ENCODE results near the gene KLF4. TPM values are rescaled to one million over a fixed set of nuclear protein-coding genes. Genes with fewer than 3 reads are reported as not detected.

The KLF4 gene
- under 1 TPM; 0.31 to 0.37 TPM for total RNA-seq
- not detected for polyA plus RNA-seq

DNA sequence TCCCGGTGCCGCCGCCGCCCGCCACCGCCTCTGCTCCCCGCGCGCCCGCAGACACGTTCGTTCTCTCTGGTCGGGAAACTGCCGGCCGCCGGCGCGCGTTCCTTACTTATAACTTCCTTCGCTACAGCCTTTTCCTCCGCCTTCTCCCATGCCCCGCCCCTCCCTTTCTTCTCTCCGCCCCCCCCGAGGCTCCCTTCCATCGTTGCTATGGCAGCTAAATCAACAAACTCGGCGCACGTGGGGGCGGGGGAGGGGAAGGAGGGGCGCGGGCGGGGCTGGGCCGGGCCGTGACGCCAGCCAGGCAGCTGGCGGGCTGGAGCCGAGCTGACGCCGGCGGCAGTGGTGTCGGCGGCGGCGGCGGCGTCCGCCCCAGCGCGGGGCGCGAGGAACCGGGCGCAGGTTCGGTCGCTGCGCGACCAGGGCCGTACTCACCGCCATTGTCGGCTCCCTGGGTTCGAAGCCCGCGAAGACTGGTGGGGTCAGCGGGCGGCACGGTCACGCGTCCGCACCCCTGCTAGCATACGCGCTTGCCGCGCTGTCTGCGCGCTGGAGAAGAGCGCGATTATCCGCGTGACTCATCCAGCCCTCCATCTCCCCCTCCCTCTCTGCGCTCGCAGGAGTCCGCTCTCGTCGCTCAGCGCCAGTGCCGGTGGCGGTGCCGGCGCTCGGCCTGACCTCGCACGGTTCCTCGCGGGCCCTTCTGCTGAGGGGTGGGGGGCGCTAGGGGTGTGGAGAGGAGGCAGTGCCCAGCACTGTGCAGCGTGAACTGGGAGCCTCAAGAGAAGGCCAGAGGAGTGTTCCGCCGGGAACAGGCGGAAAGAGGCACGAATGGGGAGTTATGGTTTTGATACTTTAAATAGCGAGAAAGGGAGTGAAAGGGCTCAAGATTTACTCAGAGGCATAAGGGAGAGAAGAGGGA lies at the start of gene KLF4:
Gene KLF4 (minus strand): TSS at position 83 of the 919 bp plus-strand sequence. CDS start 597 bp downstream, outside the sequence.
- H3K9me3 Mint-ChIP-seq: peaks cover 0 to 7% (median 2%) of the 10 kb centered on the region in 5 donors
- no peak within 1 kb of the TSS for H3K4me3 ChIP-seq (ENCODE audit: low read length)
- DNase-seq: peak in 3 of 5 donors; percentile 16 to 64 (median 30)
- H3K27ac ChIP-seq (ENCODE audit: low read depth, low read length): no peak within 1 kb of the TSS
- H3K27me3 Mint-ChIP-seq: peaks cover 57 to 63% of the 10 kb centered on the region in 2 donors
- H3K36me3 Mint-ChIP-seq: no peaks in the 10 kb centered on the region
- ChIA-PET CTCF (no interaction called here), POLR2A (no interaction called here)
- peak within 1 kb of the TSS in 6 of 7 donors; percentile 51 to 72 (median 64) for H3K4me3 Mint-ChIP-seq
- H3K4me1 ChIP-seq (ENCODE audit: insufficient read depth, low read length): no peaks in the 10 kb centered on the region
- H3K9me3 ChIP-seq (ENCODE audit: low read length): no peaks in the 10 kb centered on the region
- H3K36me3 ChIP-seq (ENCODE audit: insufficient read depth, low read length): no peaks in the 10 kb centered on the region
- H3K27me3 ChIP-seq (ENCODE audit: insufficient read depth, low read length, poor library complexity, severe bottlenecking): peaks cover 12% of the 10 kb centered on the region
- H3K27ac Mint-ChIP-seq: peak within 1 kb of the TSS in 2 of 8 donors; percentile 20 to 54
- peaks cover 14 to 21% (median 15%) of the 10 kb centered on the region in 3 donors for H3K4me1 Mint-ChIP-seq

DNA sequence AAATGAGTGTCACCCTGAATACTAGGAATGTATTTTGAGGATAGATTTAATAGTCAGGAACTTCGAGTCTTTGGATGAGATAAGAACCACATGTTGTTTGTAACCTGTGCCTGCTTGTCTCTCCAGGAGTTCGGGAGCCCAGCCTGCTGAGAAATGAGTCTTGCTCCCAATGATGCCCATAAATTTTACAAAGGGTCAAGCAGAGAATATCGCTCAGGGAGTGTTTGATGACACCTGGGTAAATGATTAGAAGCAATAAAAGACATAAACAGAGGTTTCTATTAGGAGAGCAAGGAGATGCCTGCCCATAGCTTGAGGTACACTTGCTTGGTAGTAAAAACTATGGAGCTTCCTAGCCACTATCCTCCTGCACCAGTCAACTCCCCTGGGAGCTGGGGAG lies 46.9 kb upstream of the KLF4 start:
- no peaks in the 10 kb centered on the region for H3K27me3 Mint-ChIP-seq
- Histone ChIP-seq H3K4me1 (ENCODE audit: insufficient read depth, low read length) (no peaks in the 10 kb centered on the region), H3K27me3 (ENCODE audit: insufficient read depth, low read length, poor library complexity, severe bottlenecking) (no peaks in the 10 kb centered on the region), H3K4me3 (ENCODE audit: low read length) (no peak overlapping the region), H3K9me3 (ENCODE audit: low read length) (no peaks in the 10 kb centered on the region), H3K36me3 (ENCODE audit: insufficient read depth, low read length) (no peaks in the 10 kb centered on the region), H3K27ac (ENCODE audit: low read depth, low read length) (no peak overlapping the region)
- no peak for DNase-seq
- ChIA-PET CTCF (no interaction called here), POLR2A (no interaction called here)
- no peak overlapping the region for H3K4me3 Mint-ChIP-seq
- H3K4me1 Mint-ChIP-seq: no peaks in the 10 kb centered on the region
- peaks cover 0 to 4% (median 0%) of the 10 kb centered on the region in 5 donors for H3K9me3 Mint-ChIP-seq
- no peak overlapping the region for H3K27ac Mint-ChIP-seq
- H3K36me3 Mint-ChIP-seq: no peaks in the 10 kb centered on the region

GRCh38 chr9:107534510-107535078 lies 45.0 kb upstream of the KLF4 start:
- no peaks in the 10 kb centered on the region for H3K4me1 Mint-ChIP-seq
- CTCF ChIA-PET: no interaction called here

DNA sequence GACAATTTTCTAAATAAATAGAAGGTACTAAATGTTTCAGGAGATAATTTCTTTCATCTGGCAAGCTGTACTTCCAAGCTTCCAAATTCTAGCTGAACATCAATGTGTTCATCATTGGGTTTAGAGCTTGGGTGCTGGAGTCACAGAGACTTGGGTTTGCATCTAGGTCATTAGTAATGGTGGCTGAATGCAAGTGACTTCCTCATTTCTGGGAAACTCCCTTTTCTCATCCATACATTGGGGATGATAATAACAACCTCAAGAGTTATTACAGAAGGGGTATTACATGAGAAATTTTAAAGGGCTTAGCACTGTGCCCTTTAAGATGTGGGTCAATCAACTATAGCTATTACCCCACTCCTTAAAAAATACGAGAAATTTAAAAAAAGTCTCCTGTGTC lies 41.1 kb upstream of the KLF4 start:
- Mint-ChIP-seq H3K4me1 (no peaks in the 10 kb centered on the region), H3K9me3 (peaks cover 0 to 7% (median 2%) of the 10 kb centered on the region in 5 donors), H3K4me3 (no peak overlapping the region), H3K36me3 (no peaks in the 10 kb centered on the region), H3K27ac (no peak overlapping the region), H3K27me3 (no peaks in the 10 kb centered on the region)
- CTCF ChIA-PET: no interaction called here
- H3K4me1 ChIP-seq (ENCODE audit: insufficient read depth, low read length): no peaks in the 10 kb centered on the region
- no peak overlapping the region for H3K27ac ChIP-seq (ENCODE audit: low read depth, low read length)
- no peaks in the 10 kb centered on the region for H3K36me3 ChIP-seq (ENCODE audit: insufficient read depth, low read length)
- H3K9me3 ChIP-seq (ENCODE audit: low read length): no peaks in the 10 kb centered on the region
- POLR2A ChIA-PET: no interaction called here
- H3K4me3 ChIP-seq (ENCODE audit: low read length): no peak overlapping the region
- DNase-seq: no peak
- no peaks in the 10 kb centered on the region for H3K27me3 ChIP-seq (ENCODE audit: insufficient read depth, low read length, poor library complexity, severe bottlenecking)

More at GRCh38 chr9:107534510-107535078, 45.0 kb upstream of the KLF4 start:
- POLR2A ChIA-PET: no interaction called here
- Histone ChIP-seq H3K4me1 (ENCODE audit: insufficient read depth, low read length) (no peaks in the 10 kb centered on the region), H3K36me3 (ENCODE audit: insufficient read depth, low read length) (no peaks in the 10 kb centered on the region), H3K27me3 (ENCODE audit: insufficient read depth, low read length, poor library complexity, severe bottlenecking) (no peaks in the 10 kb centered on the region), H3K27ac (ENCODE audit: low read depth, low read length) (no peak overlapping the region), H3K9me3 (ENCODE audit: low read length) (no peaks in the 10 kb centered on the region), H3K4me3 (ENCODE audit: low read length) (no peak overlapping the region)
- DNase-seq: no peak
- Mint-ChIP-seq H3K36me3 (no peaks in the 10 kb centered on the region), H3K4me3 (no peak overlapping the region), H3K9me3 (peaks cover 0 to 4% (median 0%) of the 10 kb centered on the region in 5 donors), H3K27ac (no peak overlapping the region), H3K27me3 (no peaks in the 10 kb centered on the region)

DNA sequence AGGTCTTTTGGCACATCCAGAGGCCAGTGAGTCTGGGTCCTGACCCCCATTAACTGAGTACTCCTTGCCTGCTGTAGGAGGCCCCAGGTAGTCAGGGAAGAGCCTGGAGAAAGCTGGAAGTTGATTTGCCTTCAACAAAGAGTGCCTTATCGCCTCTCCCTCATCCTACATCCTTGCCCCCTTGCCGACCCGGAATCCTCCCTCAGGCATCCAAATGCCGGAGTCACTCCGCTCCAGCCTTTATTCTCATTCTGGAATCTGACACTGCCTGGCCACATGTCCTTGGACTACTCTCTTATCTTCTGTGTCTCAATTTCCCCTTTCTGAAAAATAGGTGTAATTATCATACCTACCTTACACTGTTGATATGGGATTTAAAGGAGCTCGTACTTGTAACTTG lies 39.1 kb upstream of the KLF4 start:
- Mint-ChIP-seq H3K27me3 (no peaks in the 10 kb centered on the region), H3K36me3 (peaks cover 0 to 2% (median 0%) of the 10 kb centered on the region in 3 donors)

GRCh38 chr9:107523539-107523938 lies 34.0 kb upstream of the KLF4 start:
- peaks cover 0 to 7% (median 3%) of the 10 kb centered on the region in 5 donors for H3K9me3 Mint-ChIP-seq
- Histone ChIP-seq H3K36me3 (ENCODE audit: insufficient read depth, low read length) (no peaks in the 10 kb centered on the region), H3K9me3 (ENCODE audit: low read length) (no peaks in the 10 kb centered on the region), H3K4me1 (ENCODE audit: insufficient read depth, low read length) (no peaks in the 10 kb centered on the region), H3K4me3 (ENCODE audit: low read length) (no peak overlapping the region), H3K27me3 (ENCODE audit: insufficient read depth, low read length, poor library complexity, severe bottlenecking) (no peaks in the 10 kb centered on the region), H3K27ac (ENCODE audit: low read depth, low read length) (no peak overlapping the region)
- POLR2A ChIA-PET: no interaction called here
- no peak overlapping the region for H3K27ac Mint-ChIP-seq
- DNase-seq: no peak
- CTCF ChIA-PET: no interaction called here
- peaks cover 0 to 2% (median 0%) of the 10 kb centered on the region in 3 donors for H3K36me3 Mint-ChIP-seq
- no peaks in the 10 kb centered on the region for H3K4me1 Mint-ChIP-seq
- no peaks in the 10 kb centered on the region for H3K27me3 Mint-ChIP-seq
- no peak overlapping the region for H3K4me3 Mint-ChIP-seq

More for the DNA sequence above, 39.1 kb upstream of the KLF4 start:
- POLR2A ChIA-PET: no interaction called here
- Histone ChIP-seq H3K4me1 (ENCODE audit: insufficient read depth, low read length) (no peaks in the 10 kb centered on the region), H3K9me3 (ENCODE audit: low read length) (no peaks in the 10 kb centered on the region), H3K4me3 (ENCODE audit: low read length) (no peak overlapping the region), H3K27me3 (ENCODE audit: insufficient read depth, low read length, poor library complexity, severe bottlenecking) (no peaks in the 10 kb centered on the region), H3K27ac (ENCODE audit: low read depth, low read length) (no peak overlapping the region), H3K36me3 (ENCODE audit: insufficient read depth, low read length) (no peaks in the 10 kb centered on the region)
- CTCF ChIA-PET: no interaction called here
- H3K9me3 Mint-ChIP-seq: peaks cover 0 to 7% (median 3%) of the 10 kb centered on the region in 5 donors
- no peaks in the 10 kb centered on the region for H3K4me1 Mint-ChIP-seq
- DNase-seq: no peak
- no peak overlapping the region for H3K27ac Mint-ChIP-seq
- no peak overlapping the region for H3K4me3 Mint-ChIP-seq

- no peaks in the 10 kb centered on the region for H3K36me3 ChIP-seq (ENCODE audit: insufficient read depth, low read length)
- H3K27ac Mint-ChIP-seq: no peak overlapping the region
- no peaks in the 10 kb centered on the region for H3K9me3 ChIP-seq (ENCODE audit: low read length)
- H3K4me3 Mint-ChIP-seq: no peak overlapping the region
- H3K36me3 Mint-ChIP-seq: peaks cover 0 to 2% (median 0%) of the 10 kb centered on the region in 3 donors
- H3K4me1 ChIP-seq (ENCODE audit: insufficient read depth, low read length): no peaks in the 10 kb centered on the region
- no peak overlapping the region for H3K27ac ChIP-seq (ENCODE audit: low read depth, low read length)
- peaks cover 0 to 7% (median 0%) of the 10 kb centered on the region in 5 donors for H3K9me3 Mint-ChIP-seq
- H3K27me3 Mint-ChIP-seq: no peaks in the 10 kb centered on the region
- ChIA-PET POLR2A (no interaction called here), CTCF (no interaction called here)
- no peaks in the 10 kb centered on the region for H3K27me3 ChIP-seq (ENCODE audit: insufficient read depth, low read length, poor library complexity, severe bottlenecking)
- H3K4me1 Mint-ChIP-seq: no peaks in the 10 kb centered on the region
- no peak overlapping the region for H3K4me3 ChIP-seq (ENCODE audit: low read length)
- DNase-seq: no peak
Measured at GRCh38 chr9:107520186-107520585, 30.6 kb upstream of the KLF4 start.

DNA sequence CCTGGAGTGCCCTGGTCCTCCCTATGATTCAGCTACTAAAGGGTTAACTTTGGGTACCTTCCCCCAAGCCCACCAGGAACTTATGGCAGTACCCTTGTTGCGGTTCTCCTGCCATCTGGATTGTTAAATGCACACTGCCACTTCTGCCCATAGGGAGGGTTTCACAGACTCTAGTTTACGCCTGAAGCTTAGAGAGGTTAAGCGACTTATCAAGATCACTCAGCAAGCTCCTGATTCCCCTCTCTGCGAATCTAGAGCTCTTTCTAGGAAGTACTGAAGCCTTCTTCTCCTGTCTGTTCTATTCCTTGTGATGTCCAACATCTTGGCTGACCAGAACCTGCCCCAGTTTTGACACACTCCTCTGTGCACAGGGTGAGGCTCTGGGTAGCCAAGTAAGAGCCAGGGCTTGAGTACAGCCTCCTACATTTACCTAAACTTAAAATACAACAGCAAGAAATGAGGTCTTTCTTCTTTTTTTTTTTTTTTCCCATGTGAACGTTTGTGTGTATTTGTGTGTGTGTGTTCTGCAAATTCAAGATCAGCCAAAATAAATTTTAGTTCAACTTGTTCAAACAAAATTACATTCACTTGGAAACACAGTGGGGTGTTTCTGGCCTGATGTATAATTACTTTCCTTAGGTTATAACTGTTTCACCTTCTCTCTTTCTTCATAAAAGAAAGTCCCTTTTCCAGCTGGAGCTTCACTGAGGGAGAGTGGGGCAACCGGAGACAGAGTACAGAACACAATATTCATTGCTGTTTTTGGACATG lies 28.7 kb upstream of the KLF4 start:
- H3K4me3 Mint-ChIP-seq: no peak overlapping the region
- DNase-seq: no peak
- H3K36me3 Mint-ChIP-seq: no peaks in the 10 kb centered on the region
- Histone ChIP-seq H3K4me1 (ENCODE audit: insufficient read depth, low read length) (no peaks in the 10 kb centered on the region), H3K4me3 (ENCODE audit: low read length) (no peak overlapping the region), H3K27me3 (ENCODE audit: insufficient read depth, low read length, poor library complexity, severe bottlenecking) (no peaks in the 10 kb centered on the region), H3K36me3 (ENCODE audit: insufficient read depth, low read length) (no peaks in the 10 kb centered on the region), H3K27ac (ENCODE audit: low read depth, low read length) (no peak overlapping the region), H3K9me3 (ENCODE audit: low read length) (no peaks in the 10 kb centered on the region)
- ChIA-PET CTCF (no interaction called here), POLR2A (no interaction called here)
- no peaks in the 10 kb centered on the region for H3K4me1 Mint-ChIP-seq
- no peak overlapping the region for H3K27ac Mint-ChIP-seq
- H3K27me3 Mint-ChIP-seq: no peaks in the 10 kb centered on the region
- peaks cover 0 to 4% (median 0%) of the 10 kb centered on the region in 5 donors for H3K9me3 Mint-ChIP-seq
